ENCODE measurements around the gene CLEC4C.

CLEC4C gene

GRCh38 chr12:7723926-7724325 is 23.2 kb downstream of the CLEC4C start:
- no peak for DNase-seq (ENCODE audit: low read depth)

GRCh38 chr12:7719946-7720730 is 27.0 kb downstream of the CLEC4C start:
- no peak for DNase-seq (ENCODE audit: low read depth)

DNA sequence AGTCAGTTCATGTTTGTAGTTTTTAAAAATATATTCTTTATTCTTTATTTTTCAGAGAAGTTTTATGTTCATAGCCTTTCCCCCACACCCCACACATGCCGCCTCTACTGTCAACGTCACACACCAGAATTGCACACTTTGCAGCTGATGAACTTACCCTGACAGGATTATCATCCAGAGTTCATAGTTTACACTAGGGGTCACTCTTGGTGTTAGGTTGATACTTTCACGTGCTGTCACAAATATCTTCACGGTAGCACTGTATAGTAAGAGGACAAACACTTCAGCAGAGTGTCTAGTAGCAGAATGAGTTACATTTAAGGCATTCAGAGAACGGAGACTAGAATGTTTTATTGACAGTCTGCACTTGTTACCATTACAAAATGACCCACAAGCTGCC is 30.8 kb downstream of the CLEC4C start:
- DNase-seq (ENCODE audit: low read depth) = no peak

- DNase-seq (ENCODE audit: low read depth) = no peak
Measured at GRCh38 chr12:7712841-7713442, 34.2 kb downstream of the CLEC4C start.

DNA sequence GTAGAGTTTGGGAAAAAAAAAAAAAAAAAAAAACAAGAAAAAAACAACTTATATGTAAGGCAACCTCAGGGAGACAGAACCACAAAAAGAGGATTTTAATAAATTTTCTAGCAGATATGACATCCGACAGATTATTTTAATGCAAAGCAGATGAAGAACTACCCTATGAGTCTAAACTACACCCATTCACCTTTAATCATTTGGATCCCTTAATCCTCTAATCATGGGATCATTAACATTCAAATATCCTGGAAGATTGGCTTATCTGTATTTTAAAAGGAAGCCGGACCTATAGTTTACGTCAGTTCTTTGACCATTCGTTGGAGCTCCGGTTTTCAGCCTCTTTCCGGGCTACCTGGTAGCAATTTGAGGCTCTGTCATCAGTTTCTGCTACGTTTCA is 36.0 kb downstream of the CLEC4C start, which contains the start of gene DPPA3:
DPPA3 (plus strand) TSS at position 301 of the 400 bp plus-strand sequence. CDS start 138 bp downstream, outside the sequence.
- DNase-seq (ENCODE audit: low read depth) = no peak

DNA sequence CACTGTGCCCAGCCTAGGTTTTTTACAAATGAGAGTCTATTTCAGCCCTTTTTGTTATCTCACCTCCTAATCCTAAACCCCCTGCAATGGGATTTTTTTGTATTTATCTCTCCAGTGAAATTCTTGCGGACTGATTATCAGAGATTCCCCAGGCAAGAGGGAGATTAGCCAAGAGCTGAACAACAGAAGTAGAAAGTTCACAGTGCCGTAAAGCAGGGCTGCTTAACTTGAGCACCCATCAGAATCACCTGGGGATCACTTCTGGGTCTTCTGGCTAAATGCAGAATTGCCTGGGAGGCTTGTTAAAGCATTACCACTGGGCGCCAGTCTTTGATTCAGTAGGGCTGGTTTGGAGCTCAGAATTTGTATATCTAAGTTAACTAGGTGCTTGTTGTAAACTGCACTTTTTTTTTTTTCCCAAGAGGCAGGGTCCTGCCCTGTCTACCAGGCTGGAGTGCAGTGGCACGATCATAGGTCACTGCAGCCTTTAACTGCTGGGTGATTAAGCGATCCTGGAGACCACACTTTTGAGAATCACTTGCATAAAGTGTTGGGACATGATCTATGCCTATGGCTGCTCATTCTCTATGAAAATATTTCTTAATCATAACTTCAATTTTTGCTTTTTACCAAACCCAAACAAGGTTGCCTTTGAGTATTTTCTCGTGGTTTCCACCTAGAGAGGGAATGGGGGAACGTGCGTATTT is 37.1 kb downstream of the CLEC4C start:
- no peak for DNase-seq (ENCODE audit: low read depth)

DNA sequence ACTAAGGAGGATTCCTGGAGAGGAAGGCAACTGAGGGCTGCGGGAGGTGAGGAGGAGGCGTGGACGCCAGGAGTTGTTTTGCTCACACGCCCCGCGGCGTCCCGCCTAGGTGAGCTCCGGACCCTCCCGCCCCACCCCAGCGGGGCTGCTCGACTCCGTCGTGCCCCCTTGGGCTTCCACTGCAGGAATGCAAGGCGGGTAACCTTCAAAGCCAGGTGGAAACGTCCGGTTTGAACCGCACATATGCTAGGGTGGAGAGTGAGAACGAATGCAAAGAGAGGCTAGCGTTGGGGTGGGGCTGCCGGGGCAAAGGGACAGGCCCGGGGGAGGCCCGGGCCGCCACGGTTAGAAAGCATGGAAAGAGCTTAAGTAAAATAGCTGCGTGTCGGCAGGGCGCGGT is 41.3 kb downstream of the CLEC4C start:
- DNase-seq (ENCODE audit: low read depth) = no peak

GRCh38 chr12:7695566-7696197 is 51.5 kb downstream of the CLEC4C start, which contains the start of gene GDF3:
Gene GDF3, minus strand, starts transcription at chr12:7695775. Its CDS starts 47 bp downstream, at chr12:7695728.
- no peak for DNase-seq (ENCODE audit: low read depth)

GRCh38 chr12:7695237-7695560 is 52.0 kb downstream of the CLEC4C start:
- DNase-seq (ENCODE audit: low read depth) = no peak

DNA sequence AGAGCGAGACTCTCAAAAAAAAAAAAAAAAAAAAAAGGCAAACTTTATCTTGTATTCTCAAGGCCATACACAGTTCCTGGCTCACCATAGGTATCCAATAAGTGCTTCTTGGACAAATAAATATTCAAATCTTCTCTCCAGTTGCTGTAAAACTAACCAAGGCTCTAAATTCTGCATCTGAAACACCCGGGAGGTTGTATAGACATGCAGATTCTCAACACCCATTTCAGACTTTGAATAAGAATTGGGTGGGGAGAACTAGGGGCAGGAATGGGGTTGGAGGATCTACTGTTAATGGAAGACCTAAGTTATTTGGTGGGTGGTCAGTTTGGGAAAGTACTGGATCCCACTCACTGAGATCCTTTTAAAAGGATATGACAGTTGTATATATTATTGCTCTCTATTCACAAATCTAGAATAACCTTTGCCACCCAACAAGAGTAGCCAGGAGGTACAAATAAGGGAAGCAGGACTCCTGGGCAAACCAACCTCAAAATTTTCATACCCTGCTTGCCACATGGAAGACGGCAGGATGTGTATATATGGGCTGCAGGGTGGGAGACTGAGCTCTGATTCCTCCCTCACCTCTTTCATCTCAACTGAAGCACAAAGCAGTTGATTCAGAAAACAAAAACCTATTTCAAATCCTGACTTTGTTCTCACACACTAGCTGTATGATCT is 52.5 kb downstream of the CLEC4C start:
- no peak for DNase-seq (ENCODE audit: low read depth)

GRCh38 chr12:7693793-7694192 is 53.4 kb downstream of the CLEC4C start:
- DNase-seq (ENCODE audit: low read depth) = no peak

DNA sequence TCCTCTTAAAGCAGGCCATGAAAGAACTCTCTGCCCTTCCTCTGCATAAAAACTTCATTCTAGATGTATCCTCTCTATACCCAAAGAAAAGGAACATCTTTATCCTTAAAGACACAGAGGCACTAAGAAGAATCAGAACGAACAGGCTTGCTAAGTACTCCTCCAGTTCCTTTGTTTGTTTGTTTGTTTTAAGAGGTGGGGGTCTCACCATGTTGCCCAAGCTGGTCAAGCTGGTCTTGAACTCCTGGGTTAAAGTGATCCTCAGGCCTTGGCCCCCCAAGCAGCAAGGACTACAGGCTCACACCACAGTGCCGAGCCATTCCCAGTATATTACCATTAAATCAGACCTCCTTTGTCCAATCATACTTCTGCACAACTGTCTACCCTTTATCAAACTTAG is 65.6 kb downstream of the CLEC4C start:
- no peak for DNase-seq (ENCODE audit: low read depth)

Measured in fibroblast of gingiva (primary cell).